ENCODE measurements around the gene ENPP3.

DNA sequence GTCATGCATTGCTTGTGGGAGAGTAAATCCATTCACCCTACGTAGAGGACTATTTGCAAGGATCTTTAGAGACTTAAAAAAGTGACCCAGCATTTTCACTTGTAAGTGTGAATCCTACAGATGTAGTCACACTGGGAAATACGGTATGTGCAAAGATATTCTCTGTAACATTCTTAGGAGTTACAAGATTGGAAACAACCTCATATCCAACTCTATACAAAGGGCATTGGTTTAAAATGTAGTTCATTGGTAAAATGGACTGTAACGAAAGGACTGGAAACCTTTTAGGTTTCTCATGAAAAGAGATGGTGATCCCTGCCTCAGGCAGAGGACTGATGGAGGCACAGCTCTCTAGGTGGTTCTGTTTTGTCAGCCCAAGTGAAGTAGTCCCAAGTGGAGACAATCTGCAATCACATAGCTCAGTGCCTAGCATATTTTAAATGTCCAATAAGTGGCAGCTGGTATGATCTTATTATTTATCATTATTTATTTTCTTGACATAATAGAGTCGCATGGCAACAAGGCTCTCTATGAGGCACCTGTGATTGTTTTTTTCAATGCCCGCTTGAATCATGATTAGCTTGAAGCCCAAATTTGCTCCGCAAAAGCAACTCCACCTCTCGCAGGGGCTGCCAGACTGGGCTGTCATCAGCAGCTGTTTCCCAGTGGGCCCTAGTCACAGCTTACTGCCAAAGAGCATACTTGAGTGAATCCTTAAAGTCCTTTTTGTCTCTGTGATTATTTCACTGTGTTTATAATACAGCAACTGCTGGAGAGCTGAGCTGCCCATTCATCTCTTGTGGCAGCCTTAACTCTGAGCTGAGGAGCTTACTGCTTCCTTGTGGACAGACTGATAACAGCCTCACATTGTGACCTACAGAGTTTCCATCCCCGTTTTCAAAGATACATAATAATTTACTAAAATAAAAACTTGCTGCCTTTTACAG, 150.9 kb downstream of the ENPP3 start:
- TF ChIP-seq, protein P1, sequence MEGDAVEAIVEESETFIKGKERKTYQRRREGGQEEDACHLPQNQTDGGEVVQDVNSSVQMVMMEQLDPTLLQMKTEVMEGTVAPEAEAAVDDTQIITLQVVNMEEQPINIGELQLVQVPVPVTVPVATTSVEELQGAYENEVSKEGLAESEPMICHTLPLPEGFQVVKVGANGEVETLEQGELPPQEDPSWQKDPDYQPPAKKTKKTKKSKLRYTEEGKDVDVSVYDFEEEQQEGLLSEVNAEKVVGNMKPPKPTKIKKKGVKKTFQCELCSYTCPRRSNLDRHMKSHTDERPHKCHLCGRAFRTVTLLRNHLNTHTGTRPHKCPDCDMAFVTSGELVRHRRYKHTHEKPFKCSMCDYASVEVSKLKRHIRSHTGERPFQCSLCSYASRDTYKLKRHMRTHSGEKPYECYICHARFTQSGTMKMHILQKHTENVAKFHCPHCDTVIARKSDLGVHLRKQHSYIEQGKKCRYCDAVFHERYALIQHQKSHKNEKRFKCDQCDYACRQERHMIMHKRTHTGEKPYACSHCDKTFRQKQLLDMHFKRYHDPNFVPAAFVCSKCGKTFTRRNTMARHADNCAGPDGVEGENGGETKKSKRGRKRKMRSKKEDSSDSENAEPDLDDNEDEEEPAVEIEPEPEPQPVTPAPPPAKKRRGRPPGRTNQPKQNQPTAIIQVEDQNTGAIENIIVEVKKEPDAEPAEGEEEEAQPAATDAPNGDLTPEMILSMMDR (IDR thresholded peaks at IDR 0.05; ENCODE audit: low read depth, low read length, poor library complexity, severe bottlenecking): no peak
- TF ChIP-seq EZH2phosphoT487 (IDR thresholded peaks at IDR 0.05; ENCODE audit: borderline replicate concordance, low read length): no peak
